Astrocyte (in vitro differentiated cells and primary cell): ENCODE measurements around the gene MAOB. TPM values are rescaled to one million over a fixed set of nuclear protein-coding genes. Genes with fewer than 3 reads are reported as not detected.

Experiments used
- DNase-seq: peaks from one replicate; pipeline ENCODE4 v3.0.0-alpha.2; 2010; ENCODE audit warnings: low read depth
- FAIRE-seq: peaks from 2 replicates; lab custom pipeline; 2011; peaks lifted over from hg19 to GRCh38; lab: Jason Lieb, UNC
- H2AFZ ChIP-seq: 2 replicates; pipeline ENCODE4 v1.6.0; 2012; ENCODE audit warnings: low read depth, low read length, inconsistent platforms
- H3K27ac ChIP-seq: 2 replicates; pipeline ENCODE4 v1.5.1; 2011; ENCODE audit warnings: low read depth, low read length, inconsistent platforms
- H3K27me3 ChIP-seq: 2 replicates; pipeline ENCODE4 v1.6.0; 2011; ENCODE audit warnings: low read length, inconsistent platforms; ENCODE audit not compliant: insufficient read depth
- H3K36me3 ChIP-seq: 2 replicates; pipeline ENCODE4 v1.5.1; 2011; ENCODE audit warnings: low read length, inconsistent platforms; ENCODE audit not compliant: insufficient read depth
- H3K4me1 ChIP-seq: 2 replicates; pipeline ENCODE4 v1.5.1; 2011; ENCODE audit warnings: low read length, inconsistent platforms; ENCODE audit not compliant: insufficient read depth
- H3K4me2 ChIP-seq: 2 replicates; pipeline ENCODE4 v1.6.0; 2012; ENCODE audit warnings: low read length, inconsistent platforms
- H3K4me3 ChIP-seq: 2 replicates; pipeline ENCODE4 v1.5.1; 2011; ENCODE audit warnings: low read depth, mild to moderate bottlenecking, low read length, inconsistent platforms; ENCODE audit not compliant: insufficient read depth
- H3K79me2 ChIP-seq: 2 replicates; pipeline ENCODE4 v1.6.0; 2012; ENCODE audit warnings: mild to moderate bottlenecking, low read length, inconsistent platforms; ENCODE audit not compliant: insufficient read depth
- H3K9ac ChIP-seq: 2 replicates; pipeline ENCODE4 v1.6.0; 2012; ENCODE audit warnings: mild to moderate bottlenecking, low read length, inconsistent platforms
- H3K9me3 ChIP-seq: 2 replicates; pipeline ENCODE4 v1.5.1; 2012; ENCODE audit warnings: low read depth, mild to moderate bottlenecking, low read length, inconsistent platforms; ENCODE audit not compliant: insufficient read depth
- H4K20me1 ChIP-seq: 2 replicates; pipeline ENCODE4 v1.6.0; 2012; ENCODE audit warnings: low read length, inconsistent platforms; ENCODE audit not compliant: insufficient read depth
- H3K27ac Mint-ChIP-seq: one replicate; pipeline ENCODE4 v1.8.0; 2021; ENCODE audit warnings: mild to moderate bottlenecking, mixed read lengths; ENCODE audit not compliant: unreplicated experiment
- H3K27me3 Mint-ChIP-seq: one replicate; pipeline ENCODE4 v1.8.0; 2021; ENCODE audit warnings: low read depth, mixed read lengths; ENCODE audit not compliant: unreplicated experiment
- H3K36me3 Mint-ChIP-seq: one replicate; pipeline ENCODE4 v1.8.0; 2021; ENCODE audit warnings: low read depth, mixed read lengths; ENCODE audit not compliant: unreplicated experiment
- H3K4me1 Mint-ChIP-seq: one replicate; pipeline ENCODE4 v1.8.0; 2021; ENCODE audit warnings: low read depth, mixed read lengths; ENCODE audit not compliant: unreplicated experiment
- H3K4me3 Mint-ChIP-seq: one replicate; pipeline ENCODE4 v1.8.0; 2021; ENCODE audit warnings: mild to moderate bottlenecking, moderate library complexity, mixed read lengths; ENCODE audit not compliant: unreplicated experiment
- H3K9me3 Mint-ChIP-seq: one replicate; pipeline ENCODE4 v1.8.0; 2021; ENCODE audit warnings: mild to moderate bottlenecking, mixed read lengths; ENCODE audit not compliant: unreplicated experiment
- EZH2 ChIP-seq: IDR thresholded peaks from 2 replicates; pipeline ENCODE4 v1.6.1; 2012; ENCODE audit warnings: mild to moderate bottlenecking, low read length, inconsistent platforms; ENCODE audit not compliant: insufficient read depth
- total RNA-seq: library from RNA; stranded (reverse); gene quantifications from 2 replicates; pipeline ENCODE4 v1.2.1, GENCODE V29; 2021
- TF ChIP-seq, protein P1 (sequence below): IDR thresholded peaks from 2 replicates; pipeline ENCODE4 v1.5.1; 2011; ENCODE audit warnings: low read depth, mild to moderate bottlenecking, inconsistent platforms, low read length, moderate library complexity; ENCODE audit not compliant: insufficient read depth

The MAOB gene
- total RNA-seq, 1 donor from 2014 or later = 0.20 TPM

DNA sequence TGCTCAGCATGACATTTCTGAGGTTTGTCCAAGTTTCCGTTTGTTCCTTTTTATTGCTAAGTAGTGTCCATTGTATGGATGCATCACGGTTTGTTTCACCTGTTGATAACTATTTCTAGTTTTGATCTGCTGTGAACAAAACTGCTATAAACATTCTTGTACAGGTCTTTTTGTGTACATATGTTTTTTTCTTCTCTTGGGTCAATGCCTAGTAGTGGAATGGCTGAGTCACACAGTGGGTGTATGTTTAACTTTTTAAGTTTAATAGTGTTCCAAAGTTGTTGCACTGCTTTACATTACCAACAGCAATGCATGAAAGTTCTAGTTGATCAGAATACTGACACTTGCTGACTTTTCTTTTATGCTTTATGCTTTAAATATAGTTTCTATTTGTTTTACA lies 76.7 kb downstream of the MAOB start:
- Histone ChIP-seq H3K27me3 (no peaks in the 10 kb centered on the region), H3K4me1 (no peaks in the 10 kb centered on the region), H4K20me1 (no peaks in the 10 kb centered on the region), H3K4me2 (no peak overlapping the region), H3K9me3 (no peaks in the 10 kb centered on the region), H3K9ac (no peak overlapping the region), H2AFZ (no peak overlapping the region), H3K36me3 (no peaks in the 10 kb centered on the region), H3K4me3 (no peak overlapping the region), H3K27ac (no peak overlapping the region), H3K79me2 (no peaks in the 10 kb centered on the region)
- H3K27ac Mint-ChIP-seq = no peak overlapping the region
- TF ChIP-seq, protein P1, sequence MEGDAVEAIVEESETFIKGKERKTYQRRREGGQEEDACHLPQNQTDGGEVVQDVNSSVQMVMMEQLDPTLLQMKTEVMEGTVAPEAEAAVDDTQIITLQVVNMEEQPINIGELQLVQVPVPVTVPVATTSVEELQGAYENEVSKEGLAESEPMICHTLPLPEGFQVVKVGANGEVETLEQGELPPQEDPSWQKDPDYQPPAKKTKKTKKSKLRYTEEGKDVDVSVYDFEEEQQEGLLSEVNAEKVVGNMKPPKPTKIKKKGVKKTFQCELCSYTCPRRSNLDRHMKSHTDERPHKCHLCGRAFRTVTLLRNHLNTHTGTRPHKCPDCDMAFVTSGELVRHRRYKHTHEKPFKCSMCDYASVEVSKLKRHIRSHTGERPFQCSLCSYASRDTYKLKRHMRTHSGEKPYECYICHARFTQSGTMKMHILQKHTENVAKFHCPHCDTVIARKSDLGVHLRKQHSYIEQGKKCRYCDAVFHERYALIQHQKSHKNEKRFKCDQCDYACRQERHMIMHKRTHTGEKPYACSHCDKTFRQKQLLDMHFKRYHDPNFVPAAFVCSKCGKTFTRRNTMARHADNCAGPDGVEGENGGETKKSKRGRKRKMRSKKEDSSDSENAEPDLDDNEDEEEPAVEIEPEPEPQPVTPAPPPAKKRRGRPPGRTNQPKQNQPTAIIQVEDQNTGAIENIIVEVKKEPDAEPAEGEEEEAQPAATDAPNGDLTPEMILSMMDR = no peak
- TF ChIP-seq EZH2 = no peak
- FAIRE-seq (peak; percentile 17), DNase-seq (peak; percentile 4)
- no peaks in the 10 kb centered on the region for H3K9me3 Mint-ChIP-seq
- peaks cover 1% of the 10 kb centered on the region for H3K27me3 Mint-ChIP-seq
- H3K36me3 Mint-ChIP-seq = no peaks in the 10 kb centered on the region
- H3K4me1 Mint-ChIP-seq = no peaks in the 10 kb centered on the region
- no peak overlapping the region for H3K4me3 Mint-ChIP-seq

DNA sequence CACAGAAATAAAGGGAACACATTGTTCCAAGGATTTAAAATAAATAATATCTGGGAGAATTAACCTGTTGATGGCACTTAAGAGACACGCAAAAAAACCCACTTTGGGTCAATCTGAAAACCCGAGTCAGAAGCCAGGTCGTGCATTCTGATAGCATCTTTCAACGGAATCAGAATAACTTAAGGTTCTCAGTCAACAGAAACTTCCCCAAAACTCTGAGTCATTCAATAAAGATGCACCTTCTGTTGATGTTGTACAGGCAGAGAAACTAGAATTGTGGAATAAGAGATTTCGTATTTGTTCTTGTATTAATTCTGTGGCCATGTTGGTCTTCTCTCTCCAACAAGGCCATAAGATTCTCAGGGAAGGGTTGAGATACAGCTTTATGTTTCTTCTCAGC lies 78.2 kb downstream of the MAOB start:
- FAIRE-seq (no peak), DNase-seq (no peak)
- no peaks in the 10 kb centered on the region for H3K9me3 ChIP-seq
- TF ChIP-seq, protein P1 = no peak
- TF ChIP-seq EZH2 = no peak
- H3K4me2 ChIP-seq = no peak overlapping the region
- Mint-ChIP-seq H3K27ac (no peak overlapping the region), H3K9me3 (no peaks in the 10 kb centered on the region), H3K27me3 (peaks cover 1% of the 10 kb centered on the region), H3K4me1 (no peaks in the 10 kb centered on the region), H3K4me3 (no peak overlapping the region), H3K36me3 (no peaks in the 10 kb centered on the region)
- no peaks in the 10 kb centered on the region for H3K79me2 ChIP-seq
- no peak overlapping the region for H3K27ac ChIP-seq
- H3K9ac ChIP-seq = no peak overlapping the region
- no peaks in the 10 kb centered on the region for H4K20me1 ChIP-seq
- H3K4me1 ChIP-seq = no peaks in the 10 kb centered on the region
- no peak overlapping the region for H3K4me3 ChIP-seq
- no peaks in the 10 kb centered on the region for H3K36me3 ChIP-seq
- H3K27me3 ChIP-seq = no peaks in the 10 kb centered on the region
- no peak overlapping the region for H2AFZ ChIP-seq

DNA sequence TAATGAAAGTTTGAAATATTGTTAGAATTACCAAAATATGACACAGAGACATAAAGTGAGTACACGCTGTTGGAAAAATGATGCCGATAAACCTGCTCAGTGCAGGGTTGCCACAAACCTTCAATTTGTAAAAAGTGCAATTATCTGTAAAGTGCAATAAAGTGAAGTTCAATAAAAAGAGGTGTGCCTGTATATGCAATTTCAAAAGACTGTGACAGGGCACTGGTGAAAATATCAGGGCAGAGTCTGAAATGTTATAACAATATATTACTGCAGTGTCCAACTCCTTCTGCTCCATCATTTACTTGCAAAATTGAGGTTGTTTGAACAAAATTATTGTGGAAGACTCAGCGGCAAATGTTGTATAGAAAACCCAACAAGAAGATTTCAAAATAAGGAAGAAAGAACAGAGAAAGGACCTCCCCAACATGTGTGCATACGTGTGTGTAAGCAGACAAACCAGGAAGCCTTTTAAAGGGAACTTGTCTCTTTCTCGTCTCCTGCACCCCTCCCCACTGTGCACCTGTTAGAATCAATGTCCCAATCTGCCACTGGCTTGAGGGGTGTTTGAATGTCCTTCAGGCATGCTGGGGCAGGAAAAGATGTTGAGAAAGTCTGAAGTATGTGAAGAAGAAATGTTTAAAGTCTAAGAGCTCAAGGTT lies 96.2 kb downstream of the MAOB start:
- H3K27me3 Mint-ChIP-seq = no peaks in the 10 kb centered on the region
- H3K27ac ChIP-seq = no peak overlapping the region

More for the DNA sequence above, 96.2 kb downstream of the MAOB start:
- Histone ChIP-seq H3K4me1 (no peaks in the 10 kb centered on the region), H3K4me3 (no peak overlapping the region), H2AFZ (no peak overlapping the region), H3K27me3 (no peaks in the 10 kb centered on the region), H3K79me2 (no peaks in the 10 kb centered on the region), H4K20me1 (no peaks in the 10 kb centered on the region), H3K4me2 (no peak overlapping the region), H3K36me3 (no peaks in the 10 kb centered on the region), H3K9me3 (no peaks in the 10 kb centered on the region), H3K9ac (no peak overlapping the region)
- no peak for TF ChIP-seq EZH2
- TF ChIP-seq, protein P1 = no peak
- H3K4me3 Mint-ChIP-seq = no peak overlapping the region
- H3K27ac Mint-ChIP-seq = no peak overlapping the region
- FAIRE-seq (no peak), DNase-seq (no peak)
- no peaks in the 10 kb centered on the region for H3K4me1 Mint-ChIP-seq
- no peaks in the 10 kb centered on the region for H3K9me3 Mint-ChIP-seq
- H3K36me3 Mint-ChIP-seq = no peaks in the 10 kb centered on the region
